ENCODE measurements around the gene SNHG17. TPM values are rescaled to one million over a fixed set of nuclear protein-coding genes. Genes with fewer than 3 reads are reported as not detected.

Gene SNHG17
- total and polyA plus RNA-seq, 8 donors: 12.8 to 38.7 (median 17.0) TPM

- DNase-seq (no peak), ATAC-seq (no peak), FAIRE-seq (no peak)
- peaks cover 0 to 11% (median 0%) of the 10 kb centered on the region in 3 donors for H3K4me1 ChIP-seq
- no peak overlapping the region for H3K27ac ChIP-seq
- H3K4me3 ChIP-seq: no peak overlapping the region
- H3K9me3 ChIP-seq: no peaks in the 10 kb centered on the region
- no peak for TF ChIP-seq CTCF (IDR thresholded peaks at IDR 0.05)
- H3K36me3 ChIP-seq: no peaks in the 10 kb centered on the region
- 82 to 84% methylated on average over 3 of the region's 3 CpGs for WGBS, 2 donors
- intact Hi-C loops (cut with DNase I): no loop called here
- no peaks in the 10 kb centered on the region for H3K27me3 ChIP-seq
These were observed 13.9 kb upstream of the SNHG17 start for GRCh38 chr20:38449046-38449445.

- Histone ChIP-seq H3K27me3 (no peaks in the 10 kb centered on the region), H3K36me3 (no peaks in the 10 kb centered on the region), H3K4me3 (no peak overlapping the region), H3K9me3 (no peaks in the 10 kb centered on the region), H3K27ac (no peak overlapping the region), H3K4me1 (peaks cover 0 to 11% (median 0%) of the 10 kb centered on the region in 3 donors)
- FAIRE-seq (no peak), ATAC-seq (peak in 1 of 4 donors; percentile 10), DNase-seq (no peak)
- TF ChIP-seq CTCF (IDR thresholded peaks at IDR 0.05): no peak
- intact Hi-C loops (cut with DNase I): no loop called here
- 87 to 90% methylated on average over 10 of the region's 10 CpGs for WGBS, 2 donors
These were observed 13.0 kb upstream of the SNHG17 start for GRCh38 chr20:38447931-38448675.

GRCh38 chr20:38447251-38447661, 12.1 kb upstream of the SNHG17 start:
- H3K9me3 ChIP-seq: no peaks in the 10 kb centered on the region
- intact Hi-C loops (cut with DNase I): no loop called here
- FAIRE-seq: no peak
- no peak for TF ChIP-seq CTCF (IDR thresholded peaks at IDR 0.05)
- peaks cover 0 to 11% (median 0%) of the 10 kb centered on the region in 3 donors for H3K4me1 ChIP-seq
- no peak overlapping the region for H3K27ac ChIP-seq
- H3K27me3 ChIP-seq: no peaks in the 10 kb centered on the region
- ATAC-seq: peak in 1 of 4 donors; percentile 3
- no peak for DNase-seq
- 37 to 43% methylated on average over 12 of the region's 12 CpGs for WGBS, 2 donors
- peak overlapping the region; percentile 78 to 100 (median 97) for H3K4me3 ChIP-seq
- H3K36me3 ChIP-seq: no peaks in the 10 kb centered on the region

GRCh38 chr20:38446441-38447209, 11.5 kb upstream of the SNHG17 start:
- Histone ChIP-seq H3K36me3 (no peaks in the 10 kb centered on the region), H3K4me1 (peaks cover 0 to 11% (median 0%) of the 10 kb centered on the region in 3 donors), H3K27ac (peak overlapping the region; percentile 31 to 68 (median 46)), H3K27me3 (no peaks in the 10 kb centered on the region), H3K4me3 (peak overlapping the region; percentile 78 to 100 (median 97)), H3K9me3 (no peaks in the 10 kb centered on the region)
- DNase-seq: peak; percentile 86 to 98 (median 91)
- intact Hi-C loops (cut with DNase I): no loop called here
- peak; percentile 85 to 92 (median 90) for TF ChIP-seq CTCF (IDR thresholded peaks at IDR 0.05)
- no peak for FAIRE-seq
- ATAC-seq: peak; percentile 97 to 99 (median 98)
- WGBS, 2 donors: 0 to 1% methylated on average over 49 to 56 of the region's 56 CpGs

Measured in pancreas (tissue), 10 donors.